ENCODE data around the gene PPARD.

Gene PPARD

GRCh38 chr6:35318196-35319171 is 23.9 kb upstream of the PPARD start:
- Histone ChIP-seq H4K5ac (ENCODE audit: low read length) (peak overlapping the region; percentile 91), H3K56ac (ENCODE audit: low read length) (peak overlapping the region; percentile 90), H2BK15ac (replicated peaks; ENCODE audit: low read depth) (no peak overlapping the region), H3K79me2 (ENCODE audit: control insufficient read depth, insufficient read depth, low read length) (no peaks in the 10 kb centered on the region), H3K79me1 (ENCODE audit: low read length) (no peaks in the 10 kb centered on the region), H2BK5ac (ENCODE audit: low read length) (no peak overlapping the region), H3K18ac (ENCODE audit: low read length) (no peak overlapping the region), H4K8ac (ENCODE audit: low read depth, low read length) (no peak overlapping the region), H2BK120ac (ENCODE audit: low read depth, low read length) (no peak overlapping the region), H3K4me3 (ENCODE audit: low read length) (peak overlapping the region; percentile 49), H3K27ac (ENCODE audit: low read depth, low read length) (no peak overlapping the region), H3K9ac (ENCODE audit: low read length) (peak overlapping the region; percentile 77), H3K27me3 (ENCODE audit: insufficient read depth, low read length, poor library complexity) (peaks cover 2% of the 10 kb centered on the region), H3K4ac (ENCODE audit: low read depth, low read length) (peak overlapping the region; percentile 38), H3K4me2 (ENCODE audit: low read length) (peak overlapping the region; percentile 91), H3K4me1 (ENCODE audit: control insufficient read depth, low read depth, low read length) (no peaks in the 10 kb centered on the region), H3K23ac (ENCODE audit: low read length) (peak overlapping the region; percentile 94), H2AK5ac (ENCODE audit: low read length) (no peak overlapping the region), H3K36me3 (ENCODE audit: control insufficient read depth, insufficient read depth, low read length) (no peaks in the 10 kb centered on the region)
- DNase-seq: peak; percentile 96
- WGBS (ENCODE audit: extremely low coverage, insufficient coverage, low lambda C conversion rate): no CpG with 5 or more reads among the region's 55 CpGs

GRCh38 chr6:35319346-35320030 is 22.9 kb upstream of the PPARD start:
- H2BK120ac ChIP-seq (ENCODE audit: low read depth, low read length): no peak overlapping the region
- H4K8ac ChIP-seq (ENCODE audit: low read depth, low read length): no peak overlapping the region
- H3K27me3 ChIP-seq (ENCODE audit: insufficient read depth, low read length, poor library complexity): peaks cover 2% of the 10 kb centered on the region
- no peak overlapping the region for H3K56ac ChIP-seq (ENCODE audit: low read length)
- H2AK5ac ChIP-seq (ENCODE audit: low read length): no peak overlapping the region
- H3K4ac ChIP-seq (ENCODE audit: low read depth, low read length): no peak overlapping the region
- no peak overlapping the region for H2BK15ac ChIP-seq (replicated peaks; ENCODE audit: low read depth)
- no peak overlapping the region for H3K27ac ChIP-seq (ENCODE audit: low read depth, low read length)
- DNase-seq: no peak
- no peak overlapping the region for H3K4me3 ChIP-seq (ENCODE audit: low read length)
- no peak overlapping the region for H3K9ac ChIP-seq (ENCODE audit: low read length)
- H3K4me2 ChIP-seq (ENCODE audit: low read length): no peak overlapping the region
- H4K5ac ChIP-seq (ENCODE audit: low read length): no peak overlapping the region
- H3K36me3 ChIP-seq (ENCODE audit: control insufficient read depth, insufficient read depth, low read length): no peaks in the 10 kb centered on the region
- H3K4me1 ChIP-seq (ENCODE audit: control insufficient read depth, low read depth, low read length): no peaks in the 10 kb centered on the region
- no peak overlapping the region for H3K23ac ChIP-seq (ENCODE audit: low read length)
- no peaks in the 10 kb centered on the region for H3K79me2 ChIP-seq (ENCODE audit: control insufficient read depth, insufficient read depth, low read length)
- no peak overlapping the region for H2BK5ac ChIP-seq (ENCODE audit: low read length)
- no CpG with 5 or more reads among the region's 20 CpGs for WGBS (ENCODE audit: extremely low coverage, insufficient coverage, low lambda C conversion rate)
- H3K79me1 ChIP-seq (ENCODE audit: low read length): no peaks in the 10 kb centered on the region
- no peak overlapping the region for H3K18ac ChIP-seq (ENCODE audit: low read length)

DNA sequence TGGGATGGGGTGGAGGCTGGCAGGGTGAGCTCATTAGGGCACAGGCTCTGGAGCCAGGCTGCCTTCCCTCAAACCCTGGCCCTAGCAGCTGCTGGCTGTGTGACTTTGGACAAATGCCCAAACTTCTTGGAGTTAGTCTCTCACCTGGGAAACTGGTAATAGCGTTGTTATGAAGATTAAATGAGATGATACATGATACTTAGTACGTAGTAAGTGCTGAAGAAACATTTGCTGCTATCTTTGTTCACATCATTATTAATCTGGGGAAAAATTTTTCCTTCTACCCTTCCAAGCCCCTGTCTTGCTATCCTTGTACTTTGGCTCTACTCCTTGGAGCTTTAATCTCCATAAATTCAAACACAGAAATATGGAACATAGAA is 22.3 kb upstream of the PPARD start:
- no peak overlapping the region for H3K4me2 ChIP-seq (ENCODE audit: low read length)
- no peak overlapping the region for H2AK5ac ChIP-seq (ENCODE audit: low read length)
- no peaks in the 10 kb centered on the region for H3K4me1 ChIP-seq (ENCODE audit: control insufficient read depth, low read depth, low read length)
- H3K4me3 ChIP-seq (ENCODE audit: low read length): no peak overlapping the region
- H2BK5ac ChIP-seq (ENCODE audit: low read length): no peak overlapping the region
- H3K79me1 ChIP-seq (ENCODE audit: low read length): no peaks in the 10 kb centered on the region
- H2BK15ac ChIP-seq (replicated peaks; ENCODE audit: low read depth): no peak overlapping the region
- no peak overlapping the region for H2BK120ac ChIP-seq (ENCODE audit: low read depth, low read length)
- no peak overlapping the region for H4K5ac ChIP-seq (ENCODE audit: low read length)
- no peaks in the 10 kb centered on the region for H3K79me2 ChIP-seq (ENCODE audit: control insufficient read depth, insufficient read depth, low read length)
- no peak overlapping the region for H3K56ac ChIP-seq (ENCODE audit: low read length)
- H3K27me3 ChIP-seq (ENCODE audit: insufficient read depth, low read length, poor library complexity): peaks cover 2% of the 10 kb centered on the region
- H3K27ac ChIP-seq (ENCODE audit: low read depth, low read length): no peak overlapping the region
- no peak overlapping the region for H3K23ac ChIP-seq (ENCODE audit: low read length)
- H4K8ac ChIP-seq (ENCODE audit: low read depth, low read length): no peak overlapping the region
- no peak for DNase-seq
- H3K18ac ChIP-seq (ENCODE audit: low read length): no peak overlapping the region
- no peak overlapping the region for H3K4ac ChIP-seq (ENCODE audit: low read depth, low read length)
- H3K36me3 ChIP-seq (ENCODE audit: control insufficient read depth, insufficient read depth, low read length): no peaks in the 10 kb centered on the region
- no peak overlapping the region for H3K9ac ChIP-seq (ENCODE audit: low read length)
- no CpG with 5 or more reads among the region's 2 CpGs for WGBS (ENCODE audit: extremely low coverage, insufficient coverage, low lambda C conversion rate)

- Histone ChIP-seq H3K4me2 (ENCODE audit: low read length) (no peak overlapping the region), H3K4me1 (ENCODE audit: control insufficient read depth, low read depth, low read length) (no peaks in the 10 kb centered on the region), H3K79me2 (ENCODE audit: control insufficient read depth, insufficient read depth, low read length) (no peaks in the 10 kb centered on the region), H3K27ac (ENCODE audit: low read depth, low read length) (no peak overlapping the region), H2AK5ac (ENCODE audit: low read length) (no peak overlapping the region), H3K18ac (ENCODE audit: low read length) (no peak overlapping the region), H3K4ac (ENCODE audit: low read depth, low read length) (no peak overlapping the region), H4K5ac (ENCODE audit: low read length) (no peak overlapping the region), H2BK5ac (ENCODE audit: low read length) (no peak overlapping the region), H3K56ac (ENCODE audit: low read length) (no peak overlapping the region), H4K8ac (ENCODE audit: low read depth, low read length) (no peak overlapping the region), H2BK120ac (ENCODE audit: low read depth, low read length) (no peak overlapping the region), H3K79me1 (ENCODE audit: low read length) (no peaks in the 10 kb centered on the region), H3K23ac (ENCODE audit: low read length) (no peak overlapping the region), H3K27me3 (ENCODE audit: insufficient read depth, low read length, poor library complexity) (peaks cover 2% of the 10 kb centered on the region), H2BK15ac (replicated peaks; ENCODE audit: low read depth) (no peak overlapping the region), H3K36me3 (ENCODE audit: control insufficient read depth, insufficient read depth, low read length) (no peaks in the 10 kb centered on the region), H3K9ac (ENCODE audit: low read length) (no peak overlapping the region), H3K4me3 (ENCODE audit: low read length) (no peak overlapping the region)
- DNase-seq: no peak
- WGBS (ENCODE audit: extremely low coverage, insufficient coverage, low lambda C conversion rate): no CpG with 5 or more reads among the region's 8 CpGs
Observed at GRCh38 chr6:35321091-35321490, 21.3 kb upstream of the PPARD start.

- H3K18ac ChIP-seq (ENCODE audit: low read length): no peak overlapping the region
- no peak overlapping the region for H3K4ac ChIP-seq (ENCODE audit: low read depth, low read length)
- no peaks in the 10 kb centered on the region for H3K36me3 ChIP-seq (ENCODE audit: control insufficient read depth, insufficient read depth, low read length)
- H3K27ac ChIP-seq (ENCODE audit: low read depth, low read length): no peak overlapping the region
- no peak overlapping the region for H3K4me2 ChIP-seq (ENCODE audit: low read length)
- H3K4me3 ChIP-seq (ENCODE audit: low read length): no peak overlapping the region
- H3K9ac ChIP-seq (ENCODE audit: low read length): no peak overlapping the region
- H3K4me1 ChIP-seq (ENCODE audit: control insufficient read depth, low read depth, low read length): no peaks in the 10 kb centered on the region
- H3K23ac ChIP-seq (ENCODE audit: low read length): no peak overlapping the region
- H2BK5ac ChIP-seq (ENCODE audit: low read length): no peak overlapping the region
- H3K27me3 ChIP-seq (ENCODE audit: insufficient read depth, low read length, poor library complexity): no peaks in the 10 kb centered on the region
- no peak overlapping the region for H2BK120ac ChIP-seq (ENCODE audit: low read depth, low read length)
- peak; percentile 76 for DNase-seq
- H4K5ac ChIP-seq (ENCODE audit: low read length): no peak overlapping the region
- no peak overlapping the region for H3K56ac ChIP-seq (ENCODE audit: low read length)
- no peaks in the 10 kb centered on the region for H3K79me2 ChIP-seq (ENCODE audit: control insufficient read depth, insufficient read depth, low read length)
- H2BK15ac ChIP-seq (replicated peaks; ENCODE audit: low read depth): no peak overlapping the region
- no peak overlapping the region for H4K8ac ChIP-seq (ENCODE audit: low read depth, low read length)
- WGBS (ENCODE audit: extremely low coverage, insufficient coverage, low lambda C conversion rate): no CpG with 5 or more reads among the region's 7 CpGs
- no peak overlapping the region for H2AK5ac ChIP-seq (ENCODE audit: low read length)
- no peaks in the 10 kb centered on the region for H3K79me1 ChIP-seq (ENCODE audit: low read length)
Observed at GRCh38 chr6:35327349-35328027, 14.9 kb upstream of the PPARD start.
